WTC11 (cell line): ENCODE results near the gene SEPTIN8. TPM values are rescaled to one million over a fixed set of nuclear protein-coding genes. Genes with fewer than 3 reads are reported as not detected.

Source experiments
- ATAC-seq: fragments of 200-7000 bp; cut with Tn5 transposase; 2 replicates; pipeline ENCODE4 v1.10.0; 2021; ENCODE audit warnings: mild to moderate bottlenecking, moderate library complexity
- CTCF ChIA-PET: fragments of 300-600 bp; sonication (Branson Sonifier 250); formaldehyde crosslinking; loops from one replicate; lab custom pipeline; 2021; ENCODE audit warnings: antibody characterized with exemption; lab: Charles Lee
- POLR2A ChIA-PET: fragments of 350-600 bp; sonication (Branson Sonifier 250); formaldehyde crosslinking; loops from one replicate; lab custom pipeline; 2021; ENCODE audit warnings: antibody characterized with exemption; lab: Charles Lee
- DNase-seq: peaks from one replicate; pipeline ENCODE4 v3.0.0; 2021; ENCODE audit warnings: low spot score
- H3K27ac Mint-ChIP-seq: 2 replicates; pipeline ENCODE4 v1.8.0; 2021; ENCODE audit warnings: mixed read lengths
- H3K27me3 Mint-ChIP-seq: 2 replicates; pipeline ENCODE4 v1.8.0; 2021; ENCODE audit warnings: low read depth, mild to moderate bottlenecking, moderate library complexity, mixed read lengths
- H3K36me3 Mint-ChIP-seq: 2 replicates; pipeline ENCODE4 v1.8.0; 2021; ENCODE audit warnings: mixed read lengths
- H3K4me1 Mint-ChIP-seq: 2 replicates; pipeline ENCODE4 v1.8.0; 2022; ENCODE audit warnings: mixed read lengths
- H3K4me3 Mint-ChIP-seq: 2 replicates; pipeline ENCODE4 v1.8.0; 2021; ENCODE audit warnings: mild to moderate bottlenecking, moderate library complexity, mixed read lengths
- H3K9me3 Mint-ChIP-seq: 2 replicates; pipeline ENCODE4 v1.8.0; 2021; ENCODE audit warnings: mixed read lengths
- ATF1 ChIP-seq: sonication (generic); formaldehyde crosslinking; IDR thresholded peaks from 2 replicates; pipeline ENCODE4 v1.8.1; 2023; ENCODE audit warnings: mild to moderate bottlenecking, moderate library complexity, missing genetic modification reagents
- ESRRA ChIP-seq: sonication (generic); formaldehyde crosslinking; IDR thresholded peaks from 2 replicates; pipeline ENCODE4 v1.8.1; 2022; ENCODE audit warnings: mild to moderate bottlenecking, missing genetic modification reagents, borderline replicate concordance
- GRHL2 ChIP-seq: fragments of 250-450 bp; sonication (Bioruptor Pico); IDR thresholded peaks from 2 replicates; pipeline ENCODE4 v1.8.0; 2022; ENCODE audit warnings: mild to moderate bottlenecking, moderate library complexity; ENCODE audit not compliant: insufficient replicate concordance, severe bottlenecking
- JUN ChIP-seq: sonication (generic); formaldehyde crosslinking; IDR thresholded peaks from 2 replicates; pipeline ENCODE4 v1.8.0; 2023; ENCODE audit warnings: mild to moderate bottlenecking, missing genetic modification reagents
- NFE2L1 ChIP-seq: sonication (generic); formaldehyde crosslinking; IDR thresholded peaks from 2 replicates; pipeline ENCODE4 v1.8.1; 2023; ENCODE audit warnings: missing genetic modification reagents
- PRRX2 ChIP-seq: fragments of 250-450 bp; sonication (Bioruptor Pico); IDR thresholded peaks from 2 replicates; pipeline ENCODE4 v1.8.0; 2021; ENCODE audit warnings: mild to moderate bottlenecking
- TCF7 ChIP-seq: sonication (generic); formaldehyde crosslinking; IDR thresholded peaks from 2 replicates; pipeline ENCODE4 v1.8.0; 2022; ENCODE audit warnings: mild to moderate bottlenecking, low read depth, missing genetic modification reagents, moderate library complexity
- TEAD1 ChIP-seq: sonication (generic); formaldehyde crosslinking; IDR thresholded peaks from 2 replicates; pipeline ENCODE4 v1.8.0; 2022; ENCODE audit warnings: mild to moderate bottlenecking, missing genetic modification reagents
- TP53 ChIP-seq: sonication (generic); formaldehyde crosslinking; IDR thresholded peaks from 2 replicates; pipeline ENCODE4 v1.8.1; 2023; ENCODE audit warnings: mild to moderate bottlenecking, missing genetic modification reagents
- ZNF219 ChIP-seq: sonication (generic); formaldehyde crosslinking; IDR thresholded peaks from 2 replicates; pipeline ENCODE4 v1.8.0; 2023; ENCODE audit warnings: missing genetic modification reagents, mild to moderate bottlenecking, borderline replicate concordance
- ZNF232 ChIP-seq: sonication (generic); formaldehyde crosslinking; IDR thresholded peaks from 2 replicates; pipeline ENCODE4 v1.8.0; 2022; ENCODE audit warnings: mild to moderate bottlenecking, missing genetic modification reagents
- total RNA-seq: library from RNA; stranded (reverse); gene quantifications from 3 replicates; pipeline ENCODE4 v1.2.3, GENCODE V29; 2021
- TF ChIP-seq, protein P1 (sequence below): sonication (generic); formaldehyde crosslinking; IDR thresholded peaks from 2 replicates; pipeline ENCODE4 v1.8.1; 2022; ENCODE audit warnings: mild to moderate bottlenecking, missing genetic modification reagents, moderate library complexity, borderline replicate concordance
- TF ChIP-seq, protein P2 (sequence below): sonication (generic); formaldehyde crosslinking; IDR thresholded peaks from 2 replicates; pipeline ENCODE4 v1.8.0; 2023; ENCODE audit warnings: mild to moderate bottlenecking, missing genetic modification reagents
- TF ChIP-seq, protein P3 (sequence below): sonication (generic); formaldehyde crosslinking; IDR thresholded peaks from 2 replicates; pipeline ENCODE4 v1.8.0; 2023; ENCODE audit warnings: missing genetic modification reagents
- TF ChIP-seq, protein P4 (sequence below): sonication (generic); formaldehyde crosslinking; IDR thresholded peaks from 2 replicates; pipeline ENCODE4 v1.8.0; 2023; ENCODE audit warnings: missing genetic modification reagents, mild to moderate bottlenecking, borderline replicate concordance
- TF ChIP-seq, protein P5 (sequence below): sonication (generic); formaldehyde crosslinking; conservative IDR thresholded peaks from 2 replicates; pipeline ENCODE4 v1.8.1; 2023; ENCODE audit warnings: mild to moderate bottlenecking, low read depth, missing genetic modification reagents, moderate library complexity
- TF ChIP-seq, protein P6 (sequence below): sonication (generic); formaldehyde crosslinking; IDR thresholded peaks from 2 replicates; pipeline ENCODE4 v1.8.1; 2023; ENCODE audit warnings: mild to moderate bottlenecking, missing genetic modification reagents, moderate library complexity
- TF ChIP-seq, protein P7 (sequence below): sonication (generic); formaldehyde crosslinking; IDR thresholded peaks from 2 replicates; pipeline ENCODE4 v1.8.0; 2022; ENCODE audit warnings: mild to moderate bottlenecking, missing genetic modification reagents
- TF ChIP-seq, protein P8 (sequence below): sonication (generic); formaldehyde crosslinking; IDR thresholded peaks from 2 replicates; pipeline ENCODE4 v1.8.1; 2022; ENCODE audit warnings: low read depth, mild to moderate bottlenecking, moderate library complexity, missing genetic modification reagents, borderline replicate concordance
- TF ChIP-seq, protein P9 (sequence below): fragments of 250-450 bp; sonication (Bioruptor Pico); IDR thresholded peaks from 2 replicates; pipeline ENCODE4 v1.9.0; 2021; ENCODE audit warnings: mild to moderate bottlenecking

Gene SEPTIN8
- total RNA-seq, 1 experiment from 2014 or later = 35.8 TPM

DNA sequence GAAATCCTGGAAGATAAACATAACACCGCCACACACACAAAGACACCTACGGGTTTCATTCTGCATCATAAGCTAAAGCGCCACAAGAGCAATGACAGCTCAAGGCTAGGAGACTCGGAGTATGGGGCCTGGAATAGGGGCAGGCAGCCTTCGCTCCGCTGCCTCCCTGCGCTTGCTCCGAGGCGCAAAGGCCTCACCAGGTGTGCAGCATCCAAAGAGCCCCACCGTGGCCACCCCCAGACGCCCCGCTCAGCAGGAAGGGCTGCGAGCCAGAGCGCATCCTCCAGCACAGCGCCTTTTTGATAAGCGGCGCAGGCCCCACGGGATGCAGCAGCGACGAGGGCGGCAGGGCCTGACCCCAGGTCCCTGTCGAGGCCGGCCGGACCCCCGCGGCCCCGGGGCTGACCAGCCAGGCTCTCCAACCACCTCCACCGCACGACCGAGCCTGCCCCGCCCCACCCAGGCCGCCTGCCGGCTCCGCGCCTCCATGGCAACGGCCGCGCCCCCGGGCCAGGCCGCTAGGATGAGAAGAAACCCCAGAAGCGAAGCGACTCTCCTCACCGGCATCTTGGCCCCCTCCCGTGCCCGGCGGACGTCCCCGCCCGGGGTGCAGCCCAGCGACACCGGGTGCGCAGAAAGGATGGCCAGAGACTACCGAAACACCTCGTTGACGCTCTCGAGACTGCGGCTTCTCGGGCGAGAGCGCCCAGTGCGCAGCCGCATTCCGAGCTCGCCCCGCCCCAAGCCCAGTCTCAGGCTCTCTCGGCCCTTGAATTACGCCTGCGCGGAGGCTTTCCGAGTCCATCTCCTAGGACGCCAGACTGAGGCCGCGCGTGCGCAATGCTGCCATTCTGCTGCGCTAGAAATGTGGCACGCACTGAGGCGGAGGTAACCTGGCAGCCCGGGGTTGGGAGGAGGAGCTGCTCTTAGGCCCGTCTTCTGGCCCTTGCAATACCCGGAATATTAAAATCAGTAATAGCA is 39.9 kb downstream of the SEPTIN8 start, which contains the start of gene KIF3A:
Gene KIF3A, minus strand, starts transcription at position 694 of the 981 bp plus-strand sequence. Its CDS starts 127 bp downstream, at position 567.
- Mint-ChIP-seq H3K4me3 (peak within 1 kb of the TSS; percentile 79), H3K36me3 (no peaks in the 10 kb centered on the region), H3K27ac (no peak within 1 kb of the TSS; the same call in 1 of the 2 replicates), H3K9me3 (no peaks in the 10 kb centered on the region), H3K4me1 (peaks cover 15% of the 10 kb centered on the region), H3K27me3 (peaks cover 4% of the 10 kb centered on the region; the same call in 1 of the 2 replicates)
- peak; percentile 96 for ATAC-seq
- ChIA-PET CTCF (interaction anchor here (0.5 to 2.7 kb wide), 17 partner anchors 9 to 350 kb away, joined by 3 to 21 read pairs (median 4); partner anchors contain the start of genes CCNI2, IL13, SEPTIN8 and SOWAHA), POLR2A (interaction anchor here (1.2 kb wide), 1 partner anchor 10 kb away, joined by 8 read pairs; the partner anchor contains the start of gene CCNI2)
- peak; percentile 99 for DNase-seq
- TF ChIP-seq GRHL2 (no peak), ZNF232 (CRISPR knock-in tag) (no peak), NFE2L1 (CRISPR knock-in tag) (no peak), TP53 (CRISPR knock-in tag) (no peak), TEAD1 (CRISPR knock-in tag) (0 out of 2 replicates have a peak, but pooled peaks have one; percentile 13), JUN (no peak), ATF1 (no peak), ESRRA (CRISPR knock-in tag) (no peak), ZNF219 (no peak), PRRX2 (CRISPR knock-in tag) (no peak), TCF7 (peak; percentile 84; the same call in 1 of the 2 replicates)
- TF ChIP-seq, protein P1, sequence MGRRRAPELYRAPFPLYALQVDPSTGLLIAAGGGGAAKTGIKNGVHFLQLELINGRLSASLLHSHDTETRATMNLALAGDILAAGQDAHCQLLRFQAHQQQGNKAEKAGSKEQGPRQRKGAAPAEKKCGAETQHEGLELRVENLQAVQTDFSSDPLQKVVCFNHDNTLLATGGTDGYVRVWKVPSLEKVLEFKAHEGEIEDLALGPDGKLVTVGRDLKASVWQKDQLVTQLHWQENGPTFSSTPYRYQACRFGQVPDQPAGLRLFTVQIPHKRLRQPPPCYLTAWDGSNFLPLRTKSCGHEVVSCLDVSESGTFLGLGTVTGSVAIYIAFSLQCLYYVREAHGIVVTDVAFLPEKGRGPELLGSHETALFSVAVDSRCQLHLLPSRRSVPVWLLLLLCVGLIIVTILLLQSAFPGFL (CRISPR knock-in tag) = no peak
- TF ChIP-seq, protein P2, sequence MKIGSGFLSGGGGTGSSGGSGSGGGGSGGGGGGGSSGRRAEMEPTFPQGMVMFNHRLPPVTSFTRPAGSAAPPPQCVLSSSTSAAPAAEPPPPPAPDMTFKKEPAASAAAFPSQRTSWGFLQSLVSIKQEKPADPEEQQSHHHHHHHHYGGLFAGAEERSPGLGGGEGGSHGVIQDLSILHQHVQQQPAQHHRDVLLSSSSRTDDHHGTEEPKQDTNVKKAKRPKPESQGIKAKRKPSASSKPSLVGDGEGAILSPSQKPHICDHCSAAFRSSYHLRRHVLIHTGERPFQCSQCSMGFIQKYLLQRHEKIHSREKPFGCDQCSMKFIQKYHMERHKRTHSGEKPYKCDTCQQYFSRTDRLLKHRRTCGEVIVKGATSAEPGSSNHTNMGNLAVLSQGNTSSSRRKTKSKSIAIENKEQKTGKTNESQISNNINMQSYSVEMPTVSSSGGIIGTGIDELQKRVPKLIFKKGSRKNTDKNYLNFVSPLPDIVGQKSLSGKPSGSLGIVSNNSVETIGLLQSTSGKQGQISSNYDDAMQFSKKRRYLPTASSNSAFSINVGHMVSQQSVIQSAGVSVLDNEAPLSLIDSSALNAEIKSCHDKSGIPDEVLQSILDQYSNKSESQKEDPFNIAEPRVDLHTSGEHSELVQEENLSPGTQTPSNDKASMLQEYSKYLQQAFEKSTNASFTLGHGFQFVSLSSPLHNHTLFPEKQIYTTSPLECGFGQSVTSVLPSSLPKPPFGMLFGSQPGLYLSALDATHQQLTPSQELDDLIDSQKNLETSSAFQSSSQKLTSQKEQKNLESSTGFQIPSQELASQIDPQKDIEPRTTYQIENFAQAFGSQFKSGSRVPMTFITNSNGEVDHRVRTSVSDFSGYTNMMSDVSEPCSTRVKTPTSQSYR (CRISPR knock-in tag) = no peak
- TF ChIP-seq, protein P3, sequence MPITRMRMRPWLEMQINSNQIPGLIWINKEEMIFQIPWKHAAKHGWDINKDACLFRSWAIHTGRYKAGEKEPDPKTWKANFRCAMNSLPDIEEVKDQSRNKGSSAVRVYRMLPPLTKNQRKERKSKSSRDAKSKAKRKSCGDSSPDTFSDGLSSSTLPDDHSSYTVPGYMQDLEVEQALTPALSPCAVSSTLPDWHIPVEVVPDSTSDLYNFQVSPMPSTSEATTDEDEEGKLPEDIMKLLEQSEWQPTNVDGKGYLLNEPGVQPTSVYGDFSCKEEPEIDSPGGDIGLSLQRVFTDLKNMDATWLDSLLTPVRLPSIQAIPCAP = no peak
- TF ChIP-seq, protein P4, sequence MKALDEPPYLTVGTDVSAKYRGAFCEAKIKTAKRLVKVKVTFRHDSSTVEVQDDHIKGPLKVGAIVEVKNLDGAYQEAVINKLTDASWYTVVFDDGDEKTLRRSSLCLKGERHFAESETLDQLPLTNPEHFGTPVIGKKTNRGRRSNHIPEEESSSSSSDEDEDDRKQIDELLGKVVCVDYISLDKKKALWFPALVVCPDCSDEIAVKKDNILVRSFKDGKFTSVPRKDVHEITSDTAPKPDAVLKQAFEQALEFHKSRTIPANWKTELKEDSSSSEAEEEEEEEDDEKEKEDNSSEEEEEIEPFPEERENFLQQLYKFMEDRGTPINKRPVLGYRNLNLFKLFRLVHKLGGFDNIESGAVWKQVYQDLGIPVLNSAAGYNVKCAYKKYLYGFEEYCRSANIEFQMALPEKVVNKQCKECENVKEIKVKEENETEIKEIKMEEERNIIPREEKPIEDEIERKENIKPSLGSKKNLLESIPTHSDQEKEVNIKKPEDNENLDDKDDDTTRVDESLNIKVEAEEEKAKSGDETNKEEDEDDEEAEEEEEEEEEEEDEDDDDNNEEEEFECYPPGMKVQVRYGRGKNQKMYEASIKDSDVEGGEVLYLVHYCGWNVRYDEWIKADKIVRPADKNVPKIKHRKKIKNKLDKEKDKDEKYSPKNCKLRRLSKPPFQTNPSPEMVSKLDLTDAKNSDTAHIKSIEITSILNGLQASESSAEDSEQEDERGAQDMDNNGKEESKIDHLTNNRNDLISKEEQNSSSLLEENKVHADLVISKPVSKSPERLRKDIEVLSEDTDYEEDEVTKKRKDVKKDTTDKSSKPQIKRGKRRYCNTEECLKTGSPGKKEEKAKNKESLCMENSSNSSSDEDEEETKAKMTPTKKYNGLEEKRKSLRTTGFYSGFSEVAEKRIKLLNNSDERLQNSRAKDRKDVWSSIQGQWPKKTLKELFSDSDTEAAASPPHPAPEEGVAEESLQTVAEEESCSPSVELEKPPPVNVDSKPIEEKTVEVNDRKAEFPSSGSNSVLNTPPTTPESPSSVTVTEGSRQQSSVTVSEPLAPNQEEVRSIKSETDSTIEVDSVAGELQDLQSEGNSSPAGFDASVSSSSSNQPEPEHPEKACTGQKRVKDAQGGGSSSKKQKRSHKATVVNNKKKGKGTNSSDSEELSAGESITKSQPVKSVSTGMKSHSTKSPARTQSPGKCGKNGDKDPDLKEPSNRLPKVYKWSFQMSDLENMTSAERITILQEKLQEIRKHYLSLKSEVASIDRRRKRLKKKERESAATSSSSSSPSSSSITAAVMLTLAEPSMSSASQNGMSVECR (CRISPR knock-in tag) = peak; percentile 29; the same call in 1 of the 2 replicates
- TF ChIP-seq, protein P5, sequence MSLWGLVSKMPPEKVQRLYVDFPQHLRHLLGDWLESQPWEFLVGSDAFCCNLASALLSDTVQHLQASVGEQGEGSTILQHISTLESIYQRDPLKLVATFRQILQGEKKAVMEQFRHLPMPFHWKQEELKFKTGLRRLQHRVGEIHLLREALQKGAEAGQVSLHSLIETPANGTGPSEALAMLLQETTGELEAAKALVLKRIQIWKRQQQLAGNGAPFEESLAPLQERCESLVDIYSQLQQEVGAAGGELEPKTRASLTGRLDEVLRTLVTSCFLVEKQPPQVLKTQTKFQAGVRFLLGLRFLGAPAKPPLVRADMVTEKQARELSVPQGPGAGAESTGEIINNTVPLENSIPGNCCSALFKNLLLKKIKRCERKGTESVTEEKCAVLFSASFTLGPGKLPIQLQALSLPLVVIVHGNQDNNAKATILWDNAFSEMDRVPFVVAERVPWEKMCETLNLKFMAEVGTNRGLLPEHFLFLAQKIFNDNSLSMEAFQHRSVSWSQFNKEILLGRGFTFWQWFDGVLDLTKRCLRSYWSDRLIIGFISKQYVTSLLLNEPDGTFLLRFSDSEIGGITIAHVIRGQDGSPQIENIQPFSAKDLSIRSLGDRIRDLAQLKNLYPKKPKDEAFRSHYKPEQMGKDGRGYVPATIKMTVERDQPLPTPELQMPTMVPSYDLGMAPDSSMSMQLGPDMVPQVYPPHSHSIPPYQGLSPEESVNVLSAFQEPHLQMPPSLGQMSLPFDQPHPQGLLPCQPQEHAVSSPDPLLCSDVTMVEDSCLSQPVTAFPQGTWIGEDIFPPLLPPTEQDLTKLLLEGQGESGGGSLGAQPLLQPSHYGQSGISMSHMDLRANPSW = no peak
- TF ChIP-seq, protein P6, sequence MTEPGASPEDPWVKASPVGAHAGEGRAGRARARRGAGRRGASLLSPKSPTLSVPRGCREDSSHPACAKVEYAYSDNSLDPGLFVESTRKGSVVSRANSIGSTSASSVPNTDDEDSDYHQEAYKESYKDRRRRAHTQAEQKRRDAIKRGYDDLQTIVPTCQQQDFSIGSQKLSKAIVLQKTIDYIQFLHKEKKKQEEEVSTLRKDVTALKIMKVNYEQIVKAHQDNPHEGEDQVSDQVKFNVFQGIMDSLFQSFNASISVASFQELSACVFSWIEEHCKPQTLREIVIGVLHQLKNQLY (CRISPR knock-in tag) = no peak
- TF ChIP-seq, protein P7, sequence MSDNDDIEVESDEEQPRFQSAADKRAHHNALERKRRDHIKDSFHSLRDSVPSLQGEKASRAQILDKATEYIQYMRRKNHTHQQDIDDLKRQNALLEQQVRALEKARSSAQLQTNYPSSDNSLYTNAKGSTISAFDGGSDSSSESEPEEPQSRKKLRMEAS = no peak; the same call in 1 of the 2 replicates
- TF ChIP-seq, protein P8, sequence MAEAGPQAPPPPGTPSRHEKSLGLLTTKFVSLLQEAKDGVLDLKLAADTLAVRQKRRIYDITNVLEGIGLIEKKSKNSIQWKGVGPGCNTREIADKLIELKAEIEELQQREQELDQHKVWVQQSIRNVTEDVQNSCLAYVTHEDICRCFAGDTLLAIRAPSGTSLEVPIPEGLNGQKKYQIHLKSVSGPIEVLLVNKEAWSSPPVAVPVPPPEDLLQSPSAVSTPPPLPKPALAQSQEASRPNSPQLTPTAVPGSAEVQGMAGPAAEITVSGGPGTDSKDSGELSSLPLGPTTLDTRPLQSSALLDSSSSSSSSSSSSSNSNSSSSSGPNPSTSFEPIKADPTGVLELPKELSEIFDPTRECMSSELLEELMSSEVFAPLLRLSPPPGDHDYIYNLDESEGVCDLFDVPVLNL = no peak
- TF ChIP-seq, protein P9, sequence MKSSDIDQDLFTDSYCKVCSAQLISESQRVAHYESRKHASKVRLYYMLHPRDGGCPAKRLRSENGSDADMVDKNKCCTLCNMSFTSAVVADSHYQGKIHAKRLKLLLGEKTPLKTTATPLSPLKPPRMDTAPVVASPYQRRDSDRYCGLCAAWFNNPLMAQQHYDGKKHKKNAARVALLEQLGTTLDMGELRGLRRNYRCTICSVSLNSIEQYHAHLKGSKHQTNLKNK (CRISPR knock-in tag) = no peak
